Esophagus squamous epithelium (tissue), 4 donors: ENCODE measurements around the gene NUBP2.

Source experiments
- CTCF ChIP-seq, 6 experiments: fragments of 450-650 bp in 4 of 6; fragments of 200-600 bp in 2 of 6; sonication (generic) in 2 of 6; IDR thresholded peaks; one replicate each; pipeline ENCODE4 v1.5.1; 2016 to 2019; ENCODE audit warnings: antibody characterized with exemption in 6 of 6, mild to moderate bottlenecking in 4 of 6, moderate library complexity in 4 of 6
- POLR2A ChIP-seq, 4 donors: fragments of 450-650 bp; IDR thresholded peaks; one replicate each; pipeline ENCODE4 v1.6.1; 2017; ENCODE audit warnings: antibody characterized with exemption in 4 of 4, mild to moderate bottlenecking in 4 of 4, moderate library complexity in 3 of 4

- TF ChIP-seq POLR2A (IDR thresholded peaks at IDR 0.05) (no peak), CTCF (IDR thresholded peaks at IDR 0.05) (no peak)
These were observed 2.1 kb upstream of the NUBP2 start for GRCh38 chr16:1780677-1781072.
